ENCODE results near the gene ALPG. TPM values are rescaled to one million over a fixed set of nuclear protein-coding genes. Genes with fewer than 3 reads are reported as not detected.
"Not testable (repeated sequence)": the region's sequence is repeated elsewhere in the genome, so short reads cannot be mapped to it uniquely, and the experiment has no call there.

Gene ALPG
- total RNA-seq, 1 experiment from 2014 or later = 2.5 TPM

GRCh38 chr2:232443669-232444408 lies 37.2 kb downstream of the ALPG start:
- H3K9me3 ChIP-seq; BruUV-seq (replicated peaks); H3K4me3 ChIP-seq (ENCODE audit: low read depth, low read length); H3K27ac Mint-ChIP-seq (ENCODE audit: unreplicated experiment); H3K9me3 Mint-ChIP-seq (ENCODE audit: unreplicated experiment); H3K36me3 ChIP-seq (ENCODE audit: control insufficient read depth, insufficient read depth, low read length); DNase-seq; H3K27me3 Mint-ChIP-seq (ENCODE audit: insufficient read depth, unreplicated experiment); H3K27me3 ChIP-seq (replicated peaks; ENCODE audit: control insufficient read depth, insufficient read depth, low read length); H3K36me3 Mint-ChIP-seq (ENCODE audit: insufficient read depth, unreplicated experiment); H3K4me1 ChIP-seq; H3K4me3 Mint-ChIP-seq (ENCODE audit: unreplicated experiment); CTCF ChIA-PET; H3K4me1 Mint-ChIP-seq (ENCODE audit: low read depth, unreplicated experiment); POLR2A ChIA-PET: not testable (repeated sequence)
- intact Hi-C loops (cut with micrococcal nuclease; ENCODE audit: unreplicated experiment) = loop anchor here (5.0 kb wide), 2 partner anchors 78 to 592 kb away; partner anchors contain the start of gene PRSS56

- POLR2A ChIA-PET = no interaction called here
- peak; percentile 31 to 35 for TF ChIP-seq CTCF (IDR thresholded peaks at IDR 0.05; ENCODE audit: insufficient read depth in 1 of 2, low read depth in 1 of 2, low read length in 1 of 2, severe bottlenecking in 1 of 2, unreplicated experiment in 1 of 2)
- Histone ChIP-seq H3K36me3 (ENCODE audit: control insufficient read depth, insufficient read depth, low read length) (no peaks in the 10 kb centered on the region), H3K9me3 (no peaks in the 10 kb centered on the region), H3K4me3 (ENCODE audit: low read depth, low read length) (no peak overlapping the region), H3K27me3 (replicated peaks; ENCODE audit: control insufficient read depth, insufficient read depth, low read length) (no peaks in the 10 kb centered on the region), H3K4me1 (0 out of 2 replicates have a peak, but pooled peaks cover 4% of the 10 kb centered on the region)
- Mint-ChIP-seq H3K27ac (ENCODE audit: unreplicated experiment) (no peak overlapping the region), H3K27me3 (ENCODE audit: insufficient read depth, unreplicated experiment) (no peaks in the 10 kb centered on the region), H3K36me3 (ENCODE audit: insufficient read depth, unreplicated experiment) (no peaks in the 10 kb centered on the region), H3K9me3 (ENCODE audit: unreplicated experiment) (no peaks in the 10 kb centered on the region), H3K4me3 (ENCODE audit: unreplicated experiment) (no peak overlapping the region), H3K4me1 (ENCODE audit: low read depth, unreplicated experiment) (no peaks in the 10 kb centered on the region)
- no TSS peak for BruUV-seq (replicated peaks)
- intact Hi-C loops (cut with micrococcal nuclease; ENCODE audit: unreplicated experiment) = loop anchor here (5.0 kb wide), 2 partner anchors 78 to 592 kb away; partner anchors contain the start of gene PRSS56
- CTCF ChIA-PET = interaction anchor here (0.7 kb wide), 1 partner anchor 10 kb away, joined by 4 read pairs; no protein-coding TSS in a partner anchor
- DNase-seq = peak in 1 of 2 experiments; percentile 47
Measured at GRCh38 chr2:232444409-232445148, 37.9 kb downstream of the ALPG start.

GRCh38 chr2:232445149-232445885 lies 38.7 kb downstream of the ALPG start:
- CTCF ChIA-PET = interaction anchor here (0.7 kb wide), 1 partner anchor 9 kb away, joined by 4 read pairs; no protein-coding TSS in a partner anchor
- H3K4me1 Mint-ChIP-seq (ENCODE audit: low read depth, unreplicated experiment); H3K4me1 ChIP-seq; H3K4me3 Mint-ChIP-seq (ENCODE audit: unreplicated experiment); H3K36me3 ChIP-seq (ENCODE audit: control insufficient read depth, insufficient read depth, low read length); H3K9me3 ChIP-seq; H3K36me3 Mint-ChIP-seq (ENCODE audit: insufficient read depth, unreplicated experiment); H3K9me3 Mint-ChIP-seq (ENCODE audit: unreplicated experiment); H3K4me3 ChIP-seq (ENCODE audit: low read depth, low read length); H3K27me3 Mint-ChIP-seq (ENCODE audit: insufficient read depth, unreplicated experiment); BruUV-seq (replicated peaks); intact Hi-C loops (cut with micrococcal nuclease; ENCODE audit: unreplicated experiment); POLR2A ChIA-PET; H3K27me3 ChIP-seq (replicated peaks; ENCODE audit: control insufficient read depth, insufficient read depth, low read length); DNase-seq; H3K27ac Mint-ChIP-seq (ENCODE audit: unreplicated experiment): not testable (repeated sequence)

GRCh38 chr2:232446266-232446777 lies 39.7 kb downstream of the ALPG start:
- H3K9me3 ChIP-seq; H3K27me3 ChIP-seq (replicated peaks; ENCODE audit: control insufficient read depth, insufficient read depth, low read length); BruUV-seq (replicated peaks); H3K27me3 Mint-ChIP-seq (ENCODE audit: insufficient read depth, unreplicated experiment); H3K36me3 ChIP-seq (ENCODE audit: control insufficient read depth, insufficient read depth, low read length); POLR2A ChIA-PET; H3K4me1 Mint-ChIP-seq (ENCODE audit: low read depth, unreplicated experiment); DNase-seq; H3K9me3 Mint-ChIP-seq (ENCODE audit: unreplicated experiment); H3K36me3 Mint-ChIP-seq (ENCODE audit: insufficient read depth, unreplicated experiment); H3K27ac Mint-ChIP-seq (ENCODE audit: unreplicated experiment); H3K4me3 ChIP-seq (ENCODE audit: low read depth, low read length); H3K4me3 Mint-ChIP-seq (ENCODE audit: unreplicated experiment); intact Hi-C loops (cut with micrococcal nuclease; ENCODE audit: unreplicated experiment); H3K4me1 ChIP-seq: not testable (repeated sequence)
- CTCF ChIA-PET = interaction anchor here (0.6 kb wide), 1 partner anchor 480 kb away, joined by 7 read pairs; no protein-coding TSS in a partner anchor

Measured in Caco-2 (cell line).